IMR-90 (cell line): ENCODE data around the gene PHACTR2. TPM values are rescaled to one million over a fixed set of nuclear protein-coding genes. Genes with fewer than 3 reads are reported as not detected.

Source experiments
- ATAC-seq: fragments of 200-7000 bp; cut with Tn5 transposase; 2 replicates; pipeline ENCODE4 v1.9.1; 2020; ENCODE audit warnings: low read depth, mild to moderate bottlenecking, moderate library complexity
- BruUV-seq: library from RNA; stranded (reverse); fragments of 400-500 nt; replicated peaks from 2 replicates; lab custom pipeline; 2021; lab: Mats Ljungman, UMichigan
- CTCF ChIA-PET: fragments of 300-600 bp; formaldehyde crosslinking; extraction: SDS; loops from one replicate; lab custom pipeline; 2021; ENCODE audit warnings: antibody characterized with exemption; lab: Yijun Ruan, JAX
- POLR2A ChIA-PET: fragments of 300-600 bp; sonication (Branson Sonifier 250); formaldehyde crosslinking; loops from one replicate; lab custom pipeline; 2022; ENCODE audit warnings: antibody characterized with exemption; ENCODE audit not compliant: unreplicated experiment; lab: Charles Lee
- DNase-seq: peaks from one replicate; pipeline ENCODE4 v3.0.0; 2013
- H2AFZ ChIP-seq: replicated peaks from 2 replicates; pipeline ENCODE3; 2013; ENCODE audit warnings: low read length, mild to moderate bottlenecking; ENCODE audit not compliant: poor library complexity
- H2AK5ac ChIP-seq: 2 replicates; pipeline ENCODE4 v1.6.1; 2013; ENCODE audit warnings: low read depth, low read length, inconsistent platforms
- H2AK9ac ChIP-seq: replicated peaks from 2 replicates; pipeline ENCODE3; 2013; ENCODE audit warnings: mild to moderate bottlenecking, low read depth, low read length, moderate library complexity; ENCODE audit not compliant: poor library complexity
- H2BK120ac ChIP-seq: 2 replicates; pipeline ENCODE4 v1.6.1; 2013; ENCODE audit warnings: low read depth, low read length, inconsistent platforms
- H2BK15ac ChIP-seq: 3 replicates; pipeline ENCODE4 v1.6.1; 2013; ENCODE audit warnings: low read depth, low read length, inconsistent platforms
- H2BK20ac ChIP-seq: 2 replicates; pipeline ENCODE4 v1.6.1; 2013; ENCODE audit warnings: low read depth, mild to moderate bottlenecking, inconsistent platforms, low read length, moderate library complexity
- H2BK5ac ChIP-seq: 2 replicates; pipeline ENCODE4 v1.6.1; 2013; ENCODE audit warnings: mild to moderate bottlenecking, low read depth, low read length, inconsistent platforms; ENCODE audit not compliant: poor library complexity, severe bottlenecking
- H3K14ac ChIP-seq: replicated peaks from 2 replicates; pipeline ENCODE4 v1.6.1; 2013; ENCODE audit warnings: low read depth, low read length, inconsistent platforms
- H3K18ac ChIP-seq: 2 replicates; pipeline ENCODE4 v1.6.1; 2013; ENCODE audit warnings: low read depth, low read length, control low read depth
- H3K23ac ChIP-seq: 2 replicates; pipeline ENCODE4 v1.6.1; 2013; ENCODE audit warnings: low read depth, low read length, inconsistent platforms
- H3K27ac ChIP-seq: 2 replicates; pipeline ENCODE4 v1.5.1; 2013; ENCODE audit warnings: mild to moderate bottlenecking, control low read depth, low read length; ENCODE audit not compliant: insufficient read depth
- H3K27me3 ChIP-seq: 2 replicates; pipeline ENCODE4 v1.6.1; 2013; ENCODE audit warnings: low read length; ENCODE audit not compliant: control insufficient read depth, insufficient read depth
- H3K36me3 ChIP-seq: 2 replicates; pipeline ENCODE4 v1.6.1; 2013; ENCODE audit warnings: low read length, mixed read lengths; ENCODE audit not compliant: control insufficient read depth, insufficient read depth
- H3K4ac ChIP-seq: 2 replicates; pipeline ENCODE4 v1.6.1; 2013; ENCODE audit warnings: low read depth, low read length, inconsistent platforms
- H3K4me1 ChIP-seq: 2 replicates; pipeline ENCODE4 v1.6.1; 2013; ENCODE audit warnings: low read length, mixed read lengths; ENCODE audit not compliant: control insufficient read depth, insufficient read depth
- H3K4me2 ChIP-seq: 2 replicates; pipeline ENCODE4 v1.6.1; 2013; ENCODE audit warnings: low read depth, mild to moderate bottlenecking, control low read depth, low read length, moderate library complexity
- H3K4me3 ChIP-seq: 2 replicates; pipeline ENCODE4 v1.5.1; 2013; ENCODE audit warnings: low read depth, mild to moderate bottlenecking, control low read depth, low read length, moderate library complexity; ENCODE audit not compliant: insufficient read depth
- H3K56ac ChIP-seq: 2 replicates; pipeline ENCODE4 v1.6.1; 2013; ENCODE audit warnings: low read length, inconsistent platforms; ENCODE audit not compliant: insufficient read depth; ENCODE audit errors: extremely low read depth
- H3K79me1 ChIP-seq, 2 experiments: 2 replicates each; pipeline ENCODE4 v1.6.1; 2013; ENCODE audit warnings: low read length in 2 of 2, inconsistent platforms in 1 of 2, low read depth in 1 of 2
- H3K9ac ChIP-seq: 2 replicates; pipeline ENCODE4 v1.6.1; 2013; ENCODE audit warnings: low read depth, low read length, control low read depth
- H3K9me1 ChIP-seq: 2 replicates; pipeline ENCODE4 v1.6.1; 2013; ENCODE audit warnings: low read length, inconsistent platforms; ENCODE audit not compliant: insufficient read depth
- H3K9me3 ChIP-seq: 2 replicates; pipeline ENCODE4 v1.6.1; 2013; ENCODE audit warnings: low read length; ENCODE audit not compliant: control insufficient read depth, insufficient read depth
- H4K20me1 ChIP-seq: 2 replicates; pipeline ENCODE4 v1.6.1; 2013; ENCODE audit warnings: low read length, inconsistent platforms; ENCODE audit not compliant: insufficient read depth
- H4K5ac ChIP-seq: 2 replicates; pipeline ENCODE4 v1.6.1; 2013; ENCODE audit warnings: mild to moderate bottlenecking, low read depth, low read length, control low read depth
- H4K8ac ChIP-seq, 2 experiments: 2 replicates each; pipeline ENCODE4 v1.6.1; 2013; ENCODE audit warnings: low read depth in 2 of 2, low read length in 2 of 2, control low read depth in 1 of 2, inconsistent platforms in 1 of 2
- H4K91ac ChIP-seq: 2 replicates; pipeline ENCODE4 v1.6.1; 2013; ENCODE audit warnings: low read depth, low read length, inconsistent platforms; ENCODE audit not compliant: insufficient read depth
- BHLHE40 ChIP-seq: fragments of 150-350 bp; IDR thresholded peaks from 2 replicates; pipeline ENCODE4 v1.6.1; 2016; ENCODE audit warnings: mild to moderate bottlenecking, low read depth, low read length
- CEBPB ChIP-seq: IDR thresholded peaks from 2 replicates; pipeline ENCODE4 v1.6.1; 2012; ENCODE audit warnings: low read depth, low read length, improper control_type of control experiment
- CHD1 ChIP-seq: IDR thresholded peaks from 2 replicates; pipeline ENCODE4 v1.6.1; 2012; ENCODE audit warnings: low read depth, low read length, improper control_type of control experiment
- FOS ChIP-seq: fragments of 150-350 bp; IDR thresholded peaks from 2 replicates; pipeline ENCODE4 v1.6.1; 2016; ENCODE audit warnings: low read depth, low read length
- MAZ ChIP-seq: IDR thresholded peaks from 2 replicates; pipeline ENCODE4 v1.6.1; 2012; ENCODE audit warnings: low read depth, mild to moderate bottlenecking, low read length, improper control_type of control experiment, moderate library complexity, borderline replicate concordance
- NFE2L2 ChIP-seq: fragments of 150-350 bp; IDR thresholded peaks from 2 replicates; pipeline ENCODE4 v1.6.1; 2016; ENCODE audit warnings: low read depth, mild to moderate bottlenecking, low read length
- SMC3 ChIP-seq: fragments of 150-350 bp; IDR thresholded peaks from 2 replicates; pipeline ENCODE4 v1.6.1; 2016; ENCODE audit warnings: low read depth, mild to moderate bottlenecking, antibody characterized with exemption, low read length, moderate library complexity
- whole genome bisulfite sequencing, 2 experiments: methylation state at CpG; one replicate each; pipeline versions ENCODE4 v1.1.5 to v1.1.7; 2013; ENCODE audit warnings: missing lambda C conversion rate in 2 of 2; ENCODE audit not compliant: insufficient read length in 1 of 2; ENCODE audit errors: extremely low coverage in 2 of 2; 5-methylcytosine and 5-hydroxymethylcytosine counted together
- dilution Hi-C: fragments of 300-500 bp; cut with HindIII; formaldehyde crosslinking; loops from one replicate; pipeline ENCODE4 v1.14.3; 2018; ENCODE audit warnings: low sequenced_read_pairs; ENCODE audit not compliant: unreplicated experiment
- in situ Hi-C: fragments of 300-500 bp; cut with MboI; formaldehyde crosslinking; loops from 3 replicates; pipeline ENCODE4 v1.14.3; 2019; ENCODE audit warnings: low sequenced_read_pairs, inconsistent platforms, mixed read lengths
- intact Hi-C: fragments of 100-400 bp; cut with micrococcal nuclease; formaldehyde crosslinking; loops from 2 replicates; pipeline ENCODE4 v1.10.0; 2022
- polyA plus RNA-seq, 3 experiments: library from polyadenylated mRNA; depleted of rRNA; stranded (reverse); fragments of >200 nt; gene quantifications; 2 replicates each; pipeline ENCODE4 v1.2.3, GENCODE V29; 2012; ENCODE audit warnings: low replicate concordance in 1 of 3
- total RNA-seq: library from RNA; depleted of rRNA; stranded (reverse); fragments of >200 nt; gene quantifications from 2 replicates; pipeline ENCODE4 v1.2.3, GENCODE V29; 2012
- TF ChIP-seq, protein P1 (sequence below): fragments of 150-350 bp; IDR thresholded peaks from 2 replicates; pipeline ENCODE4 v1.6.1; 2017; ENCODE audit warnings: mild to moderate bottlenecking, antibody characterized with exemption, low read length, low read depth
- TF ChIP-seq, protein P2 (sequence below): conservative IDR thresholded peaks from 2 replicates; pipeline ENCODE4 v1.5.1; 2012; ENCODE audit warnings: mild to moderate bottlenecking, low read depth, low read length, improper control_type of control experiment
- TF ChIP-seq, protein P3 (sequence below): fragments of 150-350 bp; IDR thresholded peaks from 2 replicates; pipeline ENCODE4 v1.6.1; 2016; ENCODE audit warnings: low read depth, mild to moderate bottlenecking, low read length, moderate library complexity, borderline replicate concordance

Gene PHACTR2
- total and polyA plus RNA-seq, 2 of the 4 experiments (the other 2 are of a cell fraction) = 14.5 to 74.2 TPM

DNA sequence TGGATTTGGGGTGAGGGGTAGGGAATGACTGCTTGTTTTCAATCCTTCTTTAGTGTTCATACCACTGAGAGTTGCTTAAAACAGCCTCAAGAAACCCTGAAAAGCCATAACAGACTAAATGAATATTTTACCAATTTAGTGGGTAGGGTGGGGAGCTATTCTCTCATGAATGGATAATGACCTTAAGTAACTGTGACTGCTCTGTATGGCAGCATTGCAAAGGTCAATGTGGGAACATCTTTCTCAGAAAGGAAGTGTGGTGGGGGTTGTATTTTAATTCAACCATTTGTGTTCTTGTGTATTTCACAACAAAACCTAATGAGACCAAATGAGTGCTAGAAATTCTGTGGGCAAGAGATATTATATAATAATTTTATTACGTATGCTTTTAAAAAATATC lies 55.7 kb downstream of the PHACTR2 start:
- no peak overlapping the region for H3K4me3 ChIP-seq
- H3K36me3 ChIP-seq = no peaks in the 10 kb centered on the region
- no CpG with 5 or more reads among the region's 1 CpG for WGBS, 2 experiments
- H3K9me1 ChIP-seq = peaks cover 4% of the 10 kb centered on the region; the same call in 1 of the 2 replicates
- H2AK5ac ChIP-seq = no peak overlapping the region
- no peak overlapping the region for H3K9ac ChIP-seq
- H3K79me1 ChIP-seq = peaks cover 15 to 43% of the 10 kb centered on the region in 2 experiments
- no peak overlapping the region for H4K5ac ChIP-seq
- H2BK120ac ChIP-seq = no peak overlapping the region
- H3K27me3 ChIP-seq = no peaks in the 10 kb centered on the region
- TF ChIP-seq, protein P1, sequence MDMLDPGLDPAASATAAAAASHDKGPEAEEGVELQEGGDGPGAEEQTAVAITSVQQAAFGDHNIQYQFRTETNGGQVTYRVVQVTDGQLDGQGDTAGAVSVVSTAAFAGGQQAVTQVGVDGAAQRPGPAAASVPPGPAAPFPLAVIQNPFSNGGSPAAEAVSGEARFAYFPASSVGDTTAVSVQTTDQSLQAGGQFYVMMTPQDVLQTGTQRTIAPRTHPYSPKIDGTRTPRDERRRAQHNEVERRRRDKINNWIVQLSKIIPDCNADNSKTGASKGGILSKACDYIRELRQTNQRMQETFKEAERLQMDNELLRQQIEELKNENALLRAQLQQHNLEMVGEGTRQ = no peak
- TF ChIP-seq NFE2L2 (no peak), FOS (no peak), SMC3 (no peak), CHD1 (no peak), MAZ (no peak), BHLHE40 (no peak), CEBPB (no peak)
- TF ChIP-seq, protein P2, sequence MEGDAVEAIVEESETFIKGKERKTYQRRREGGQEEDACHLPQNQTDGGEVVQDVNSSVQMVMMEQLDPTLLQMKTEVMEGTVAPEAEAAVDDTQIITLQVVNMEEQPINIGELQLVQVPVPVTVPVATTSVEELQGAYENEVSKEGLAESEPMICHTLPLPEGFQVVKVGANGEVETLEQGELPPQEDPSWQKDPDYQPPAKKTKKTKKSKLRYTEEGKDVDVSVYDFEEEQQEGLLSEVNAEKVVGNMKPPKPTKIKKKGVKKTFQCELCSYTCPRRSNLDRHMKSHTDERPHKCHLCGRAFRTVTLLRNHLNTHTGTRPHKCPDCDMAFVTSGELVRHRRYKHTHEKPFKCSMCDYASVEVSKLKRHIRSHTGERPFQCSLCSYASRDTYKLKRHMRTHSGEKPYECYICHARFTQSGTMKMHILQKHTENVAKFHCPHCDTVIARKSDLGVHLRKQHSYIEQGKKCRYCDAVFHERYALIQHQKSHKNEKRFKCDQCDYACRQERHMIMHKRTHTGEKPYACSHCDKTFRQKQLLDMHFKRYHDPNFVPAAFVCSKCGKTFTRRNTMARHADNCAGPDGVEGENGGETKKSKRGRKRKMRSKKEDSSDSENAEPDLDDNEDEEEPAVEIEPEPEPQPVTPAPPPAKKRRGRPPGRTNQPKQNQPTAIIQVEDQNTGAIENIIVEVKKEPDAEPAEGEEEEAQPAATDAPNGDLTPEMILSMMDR = no peak
- TF ChIP-seq, protein P3, sequence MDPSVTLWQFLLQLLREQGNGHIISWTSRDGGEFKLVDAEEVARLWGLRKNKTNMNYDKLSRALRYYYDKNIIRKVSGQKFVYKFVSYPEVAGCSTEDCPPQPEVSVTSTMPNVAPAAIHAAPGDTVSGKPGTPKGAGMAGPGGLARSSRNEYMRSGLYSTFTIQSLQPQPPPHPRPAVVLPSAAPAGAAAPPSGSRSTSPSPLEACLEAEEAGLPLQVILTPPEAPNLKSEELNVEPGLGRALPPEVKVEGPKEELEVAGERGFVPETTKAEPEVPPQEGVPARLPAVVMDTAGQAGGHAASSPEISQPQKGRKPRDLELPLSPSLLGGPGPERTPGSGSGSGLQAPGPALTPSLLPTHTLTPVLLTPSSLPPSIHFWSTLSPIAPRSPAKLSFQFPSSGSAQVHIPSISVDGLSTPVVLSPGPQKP = no peak
- ATAC-seq = no peak
- no peak overlapping the region for H2BK5ac ChIP-seq
- H3K9me3 ChIP-seq = no peaks in the 10 kb centered on the region
- no peak overlapping the region for H3K4ac ChIP-seq
- no peak overlapping the region for H4K91ac ChIP-seq
- ChIA-PET POLR2A (no interaction called here), CTCF (no interaction called here)
- dilution Hi-C loops (no loop called here), in situ Hi-C loops (no loop called here), intact Hi-C loops (no loop called here)
- no peak for DNase-seq
- no peak overlapping the region for H2AFZ ChIP-seq
- H3K4me2 ChIP-seq = no peak overlapping the region
- H2BK20ac ChIP-seq = no peak overlapping the region
- no peak overlapping the region for H2BK15ac ChIP-seq
- no peak overlapping the region for H3K27ac ChIP-seq
- H3K23ac ChIP-seq = no peak overlapping the region
- H3K14ac ChIP-seq = no peak overlapping the region
- no peak overlapping the region for H2AK9ac ChIP-seq
- no TSS peak for BruUV-seq
- no peak overlapping the region for H4K8ac ChIP-seq
- no peak overlapping the region for H3K56ac ChIP-seq
- no peaks in the 10 kb centered on the region for H4K20me1 ChIP-seq
- H3K18ac ChIP-seq = no peak overlapping the region
- peaks cover 4% of the 10 kb centered on the region for H3K4me1 ChIP-seq
